GM18861 (cell line): ENCODE results near the gene ABHD4.
"Not testable (repeated sequence)": the region's sequence is repeated elsewhere in the genome, so short reads cannot be mapped to it uniquely, and the experiment has no call there.

ENCODE experiments used
- ATAC-seq: cut with Tn5 transposase; IDR thresholded peaks from one replicate; pipeline ENCODE4 v1.9.1; 2021; ENCODE audit not compliant: unreplicated experiment

The ABHD4 gene

DNA sequence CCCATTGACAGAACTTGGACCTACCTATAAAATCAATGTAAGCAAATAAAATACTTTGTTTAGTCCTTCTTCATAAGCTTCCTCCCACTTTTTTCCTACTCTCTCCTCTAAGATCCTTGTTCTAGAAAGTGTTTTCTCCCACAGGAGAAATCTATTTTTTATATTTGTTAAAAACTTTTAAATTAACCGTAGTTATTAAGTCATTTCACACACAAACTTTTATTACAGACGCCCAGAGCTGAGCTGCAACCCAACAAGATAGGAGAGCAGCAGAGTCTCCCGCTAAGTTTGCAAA, 36.8 kb upstream of the ABHD4 start:
- no peak for ATAC-seq

DNA sequence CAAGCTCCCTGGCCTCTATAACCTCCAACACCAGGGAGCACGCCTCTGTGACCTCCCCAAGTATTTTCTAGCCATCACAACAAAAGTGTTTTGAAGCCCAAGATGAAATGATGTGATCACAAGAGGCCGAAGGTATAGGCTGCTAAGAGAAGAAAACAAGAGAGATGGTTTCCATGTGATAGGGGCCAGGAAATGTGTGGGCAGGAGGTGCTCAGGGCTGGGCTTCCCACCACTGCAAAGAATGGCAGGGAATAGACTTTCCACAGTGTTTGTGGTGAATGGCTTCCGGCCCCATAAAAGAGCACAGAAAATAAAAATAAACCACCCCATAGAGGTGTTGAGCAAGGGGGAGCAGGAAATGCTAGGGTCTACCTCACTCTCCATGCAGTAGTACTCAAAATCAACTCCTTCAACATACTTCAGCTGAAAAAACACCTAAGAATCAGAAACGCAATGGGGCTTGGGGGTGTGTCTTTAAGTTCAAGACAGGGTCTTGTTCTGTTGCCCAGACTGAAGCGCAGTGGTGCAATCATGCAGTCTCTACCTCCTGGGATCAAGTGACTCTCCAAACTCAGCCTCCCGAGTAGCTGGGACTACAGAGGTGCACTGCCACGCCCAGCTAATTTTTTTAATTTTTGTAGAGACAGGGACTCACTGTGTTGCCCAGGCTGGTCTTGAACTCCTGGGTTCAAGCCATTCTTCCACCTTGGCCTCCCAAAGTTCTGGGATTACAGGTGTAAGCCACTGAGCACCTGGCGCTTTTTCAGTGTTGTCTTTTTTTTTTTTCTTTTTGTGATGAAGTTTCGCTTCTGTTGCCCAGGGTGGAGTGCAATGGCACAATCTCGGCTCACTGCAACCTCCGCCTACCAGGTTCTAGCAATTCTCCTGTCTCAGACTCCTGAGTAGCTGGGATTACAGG, 36.2 kb upstream of the ABHD4 start:
- no peak for ATAC-seq

DNA sequence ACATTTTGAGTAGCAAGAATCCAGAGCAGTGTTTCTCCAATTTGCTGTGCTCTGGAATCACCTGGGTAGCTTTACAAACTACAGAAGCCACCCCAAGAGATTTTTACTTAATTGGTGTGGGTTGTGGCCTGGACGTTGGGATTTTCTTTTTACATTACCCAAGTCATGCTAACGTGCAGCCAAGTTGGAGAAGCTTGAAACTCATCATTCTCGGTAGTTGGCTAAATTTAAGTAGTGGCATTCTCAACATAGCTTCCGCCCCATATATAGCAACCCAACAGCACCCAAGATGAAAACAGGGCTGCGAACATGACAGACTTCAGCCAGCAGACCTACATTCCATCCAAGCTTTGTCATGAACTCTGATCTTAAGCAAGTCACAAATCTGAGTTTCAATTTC, 34.1 kb upstream of the ABHD4 start:
- ATAC-seq: no peak

DNA sequence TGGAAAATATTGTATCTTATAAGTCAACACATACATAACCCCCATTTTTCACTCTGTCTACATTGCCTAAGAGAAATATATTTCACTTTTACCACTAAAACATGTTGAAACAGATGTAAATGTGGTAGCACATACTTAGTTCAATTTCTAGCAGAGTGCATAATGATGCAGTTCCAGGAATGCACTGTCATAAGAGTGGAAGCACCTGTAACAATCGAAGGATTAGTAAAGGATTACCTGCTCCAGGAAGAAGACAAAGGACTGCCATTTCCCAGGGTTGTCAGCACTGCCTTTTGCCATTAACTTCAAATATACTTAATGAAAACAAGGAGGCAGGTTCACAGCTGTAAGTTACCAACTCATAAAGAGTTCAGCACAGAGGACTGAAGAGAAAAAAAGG, 33.6 kb upstream of the ABHD4 start:
- no peak for ATAC-seq

DNA sequence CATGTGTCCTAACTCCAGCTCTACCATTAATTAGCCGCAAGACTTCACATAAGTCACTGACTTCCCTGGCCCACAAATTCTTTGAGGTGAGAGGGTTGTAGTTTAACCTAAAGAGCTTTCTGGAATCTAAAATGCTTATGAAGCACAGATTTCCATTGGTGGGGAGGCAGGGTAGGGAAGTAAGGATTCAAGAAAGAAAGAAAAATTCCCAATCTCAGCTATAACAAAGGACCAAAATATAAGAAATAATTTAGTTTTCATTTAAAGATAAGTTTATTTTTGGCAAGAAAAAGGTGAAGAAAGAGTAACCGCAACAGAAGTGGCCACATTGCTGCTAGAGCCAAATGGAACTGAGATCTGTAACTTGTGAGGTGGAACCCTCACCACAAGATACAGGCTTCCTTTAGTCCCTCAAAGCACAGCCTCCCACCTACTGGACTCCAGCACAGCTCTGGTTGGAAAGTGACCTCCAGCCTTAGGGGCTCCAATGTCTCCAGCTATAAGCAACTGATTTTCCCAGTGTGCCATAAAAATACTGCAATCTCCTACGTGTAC, 32.6 kb upstream of the ABHD4 start:
- ATAC-seq: peak; percentile 19

DNA sequence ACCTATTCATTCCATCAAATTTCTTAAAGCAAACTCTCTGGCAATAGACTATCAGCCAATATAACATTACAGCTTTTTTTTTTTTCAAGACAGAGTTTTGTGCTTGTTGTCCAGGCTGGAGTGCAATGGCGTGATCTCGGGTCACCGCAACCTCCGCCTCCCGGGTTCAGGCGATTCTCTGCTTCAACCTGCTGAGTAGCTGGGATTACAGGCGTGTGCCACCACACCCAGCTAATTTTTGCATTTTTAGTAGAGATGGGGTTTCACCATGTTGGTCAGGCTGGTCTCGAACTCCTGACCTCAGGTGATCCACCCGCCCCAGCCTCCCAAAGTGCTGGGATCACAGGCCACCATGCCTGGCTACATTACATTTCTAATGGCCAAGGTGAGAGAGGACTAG, 31.8 kb upstream of the ABHD4 start:
- not testable (repeated sequence) for ATAC-seq

DNA sequence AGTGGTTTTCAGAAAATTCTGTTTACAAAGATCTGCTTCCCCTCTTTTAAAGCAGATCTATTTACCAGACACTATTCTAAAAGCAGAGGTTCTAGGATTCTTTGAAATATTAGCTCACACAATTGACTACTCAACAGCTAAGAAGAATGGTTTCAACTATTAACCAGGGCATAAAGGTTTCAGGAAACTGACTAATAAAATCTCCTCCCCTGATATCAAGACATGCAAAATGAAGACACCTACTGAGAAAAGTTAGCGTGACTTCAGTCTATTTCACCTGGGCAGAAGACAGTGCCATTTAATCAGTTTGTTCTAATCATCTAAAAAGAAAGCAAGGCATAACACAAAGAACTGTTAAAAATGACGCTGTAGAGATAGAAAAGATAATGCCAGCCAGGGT, 31.3 kb upstream of the ABHD4 start:
- no peak for ATAC-seq

DNA sequence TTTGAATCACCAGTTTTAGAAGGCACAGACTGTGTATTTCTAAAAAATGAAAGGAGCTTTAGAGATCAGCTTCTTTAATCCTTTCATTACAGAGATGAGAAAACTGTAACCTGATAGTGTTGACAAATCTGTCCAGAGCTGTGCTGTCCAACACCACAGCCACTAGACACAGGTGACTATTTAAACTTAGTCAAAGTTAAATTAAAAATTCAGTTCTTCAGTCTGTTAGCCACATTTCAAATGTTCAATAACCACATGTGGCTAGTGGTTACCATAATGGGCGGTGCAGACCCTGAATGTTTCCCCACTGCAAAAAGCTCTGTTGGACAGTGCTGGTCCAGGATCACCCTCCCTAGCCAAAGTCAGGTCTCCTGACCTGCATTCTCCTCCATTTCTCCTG, 30.7 kb upstream of the ABHD4 start:
- no peak for ATAC-seq

DNA sequence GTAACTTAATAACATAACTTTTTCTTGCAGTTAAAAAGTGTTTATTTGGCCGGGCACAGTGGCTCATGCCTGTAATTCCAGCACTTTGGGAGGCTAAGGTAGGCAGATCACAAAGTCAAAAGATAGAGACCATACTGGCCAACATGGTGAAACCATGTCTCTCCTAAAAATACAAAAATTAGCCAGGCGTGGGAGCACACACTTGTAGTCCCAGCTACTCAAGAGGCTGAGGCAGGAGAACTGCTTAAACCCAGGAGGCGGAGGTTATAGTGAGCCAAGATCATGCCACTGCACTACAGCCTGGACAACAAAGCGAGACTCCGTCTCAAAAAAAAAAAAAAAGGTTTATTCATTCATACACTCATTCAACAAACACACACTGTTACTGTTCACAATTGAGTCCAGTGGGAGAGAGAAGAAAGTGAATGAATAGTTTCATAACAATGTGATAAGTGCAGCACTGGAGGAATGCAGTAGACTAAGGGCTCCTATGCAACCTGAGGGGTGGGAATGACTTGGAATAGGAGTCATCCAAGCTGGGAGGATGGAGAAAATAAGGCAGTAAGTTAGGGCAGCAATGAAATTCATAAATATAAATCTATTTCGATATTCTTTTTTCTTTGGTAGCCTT, 28.9 kb upstream of the ABHD4 start:
- no peak for ATAC-seq

DNA sequence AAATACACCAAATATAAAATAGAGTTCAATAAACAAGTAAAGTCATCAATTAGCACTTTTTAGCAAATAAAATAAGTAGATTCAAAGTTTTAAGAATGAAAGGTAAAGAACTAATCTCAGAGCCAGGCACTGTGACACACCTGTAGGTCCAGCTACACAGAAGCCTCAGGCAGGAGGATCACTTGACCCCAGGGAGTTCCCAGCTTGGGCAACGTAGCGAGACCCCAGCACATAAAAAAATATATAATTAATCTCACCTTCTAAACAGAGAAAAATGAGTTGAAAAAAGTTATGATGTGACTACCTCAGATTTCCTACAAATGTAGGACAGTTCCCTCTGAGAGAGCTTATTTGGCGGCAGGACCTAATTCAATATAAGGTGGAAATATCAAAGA, 28.4 kb upstream of the ABHD4 start:
- ATAC-seq: no peak

DNA sequence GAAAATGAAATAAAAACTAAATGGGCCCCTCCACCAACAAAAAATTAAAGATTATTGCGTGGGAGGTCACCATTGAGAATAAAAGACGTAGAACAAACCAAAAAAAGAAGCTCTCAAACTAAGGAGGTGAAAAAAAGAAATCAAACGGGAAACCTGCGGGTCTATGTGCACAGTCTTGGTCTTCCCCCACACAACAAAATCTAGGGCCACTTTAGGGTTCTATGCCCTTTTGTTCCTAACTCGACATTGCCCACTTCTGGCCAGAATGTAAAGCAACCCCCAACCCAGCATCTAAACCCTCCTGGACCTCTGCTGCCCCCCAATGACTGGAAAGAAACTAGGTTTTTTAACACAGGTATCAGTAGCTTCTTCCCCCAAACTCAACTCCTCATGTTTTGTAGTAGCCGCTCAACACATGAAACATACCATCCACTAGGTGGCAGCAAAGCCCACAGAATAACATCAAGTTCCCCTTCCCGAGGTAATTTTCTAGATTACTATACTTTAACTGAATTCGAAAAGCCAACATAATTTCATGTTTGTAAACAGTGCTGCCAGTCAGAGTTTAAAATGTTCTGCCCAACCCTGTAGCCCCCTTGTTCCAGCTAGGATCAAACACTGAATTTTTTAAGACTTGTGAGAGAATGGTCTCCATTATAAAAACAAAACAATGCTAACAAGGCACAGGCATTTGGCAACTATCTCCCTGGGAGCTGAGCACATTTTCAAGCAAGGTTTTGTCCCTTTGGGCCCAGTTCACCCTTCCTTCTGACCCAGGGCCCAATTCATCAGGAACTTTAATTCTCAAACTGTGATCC, 27.8 kb upstream of the ABHD4 start:
- ATAC-seq: peak; percentile 44

DNA sequence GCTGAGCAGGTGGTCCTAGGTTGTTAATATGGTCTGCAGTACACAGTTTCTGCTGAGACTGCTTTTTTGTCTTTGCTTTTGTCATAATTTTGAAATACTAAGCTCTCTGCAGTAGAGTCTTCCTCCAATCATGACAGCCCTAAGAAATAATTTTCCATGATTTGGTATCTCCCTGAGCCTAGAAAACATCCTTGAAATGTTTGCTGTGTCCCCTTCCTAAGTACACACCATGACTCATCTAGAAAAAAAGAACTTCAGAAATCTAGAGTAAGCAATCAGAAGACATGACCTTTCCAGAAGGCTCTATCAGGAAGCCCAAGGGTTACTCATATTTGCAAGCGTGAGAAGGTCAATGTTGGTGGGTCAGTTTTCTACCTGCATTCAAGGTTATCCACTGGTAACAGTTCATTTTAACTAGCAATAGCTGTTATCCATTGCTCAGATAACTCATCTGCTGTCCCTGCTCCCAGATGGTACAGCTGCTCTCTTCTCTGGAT, 25.5 kb upstream of the ABHD4 start:
- ATAC-seq: no peak

DNA sequence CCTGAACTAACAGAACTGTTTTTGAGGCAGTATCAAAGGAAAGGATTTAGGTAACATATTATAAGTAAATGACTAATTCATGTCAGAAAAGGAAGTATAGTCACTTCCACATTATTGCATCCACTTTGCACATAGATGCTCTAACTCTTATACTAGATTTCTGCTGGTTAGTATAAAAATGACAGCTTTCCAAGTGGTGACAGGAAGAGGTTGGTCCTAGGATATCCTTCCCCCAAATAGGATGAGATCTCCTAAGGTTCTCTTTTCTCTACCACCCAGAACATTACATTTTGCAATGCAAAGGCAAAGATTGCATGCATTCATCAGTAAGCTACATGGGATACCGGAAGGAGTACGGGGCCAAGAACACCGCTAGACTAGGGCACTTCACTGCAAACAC, 24.3 kb upstream of the ABHD4 start:
- ATAC-seq: no peak

DNA sequence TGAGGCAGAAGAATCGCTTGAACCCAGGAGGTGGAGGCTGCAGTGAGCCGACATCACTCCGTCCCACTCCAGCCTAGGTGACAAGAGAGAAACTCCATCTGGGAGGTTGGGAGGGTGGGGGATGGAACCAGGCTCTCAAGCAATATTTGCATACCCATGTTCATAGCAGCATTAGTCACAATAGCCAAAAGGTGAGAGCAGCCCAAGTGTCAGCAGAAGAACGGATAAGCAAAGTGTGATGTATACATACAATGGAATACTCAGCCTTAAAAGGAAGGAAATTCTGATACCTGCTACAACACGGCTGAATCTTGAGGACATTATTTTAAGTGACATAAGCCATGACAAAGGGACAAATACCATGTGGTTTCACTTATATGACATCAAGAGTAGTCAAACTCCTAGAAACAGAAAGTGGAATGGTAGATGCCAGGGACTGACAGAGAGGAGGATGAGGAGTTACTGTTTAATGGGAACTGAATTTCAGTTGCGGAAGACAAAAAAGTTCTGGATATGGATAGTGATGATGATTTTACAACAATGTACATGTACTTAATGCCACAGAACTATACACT, 20.7 kb upstream of the ABHD4 start:
- no peak for ATAC-seq

DNA sequence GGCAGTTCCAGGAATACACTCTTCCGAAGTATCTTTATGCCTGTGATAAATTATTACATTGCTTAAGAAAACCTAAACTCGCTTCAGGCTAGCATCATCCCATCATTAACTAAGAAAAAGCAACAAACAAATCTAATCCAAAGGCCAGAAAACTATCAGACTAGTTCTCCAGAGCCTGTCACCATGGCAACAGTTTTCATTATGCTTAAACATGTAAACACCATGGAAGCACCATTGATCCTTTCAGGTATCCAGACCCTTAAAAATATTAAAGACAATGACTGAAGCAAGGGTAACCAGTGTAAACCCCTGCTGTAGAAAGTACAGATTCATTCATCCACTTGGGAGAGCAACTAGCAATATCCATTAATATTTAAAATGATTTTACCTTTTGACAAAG, 18.9 kb upstream of the ABHD4 start:
- no peak for ATAC-seq

DNA sequence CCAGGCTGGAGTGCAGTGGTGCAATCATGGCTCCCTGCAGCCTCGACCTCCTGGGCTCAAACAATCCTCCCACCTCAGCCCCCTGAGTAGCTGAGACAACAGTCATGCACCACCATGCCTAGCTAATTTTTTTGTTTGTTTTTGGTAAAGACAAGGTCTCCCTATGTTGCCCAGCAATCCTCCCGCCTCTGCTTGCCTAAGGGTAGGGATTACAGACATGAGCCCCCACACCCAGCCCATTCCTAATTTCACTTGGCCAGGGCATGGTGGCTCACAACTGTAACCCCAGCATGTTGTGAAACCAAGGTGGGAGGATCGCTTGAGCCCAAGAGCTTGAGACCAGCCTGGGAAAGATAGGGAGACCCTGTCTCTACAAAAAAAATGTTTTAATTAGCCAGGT, 18.2 kb upstream of the ABHD4 start:
- no peak for ATAC-seq

DNA sequence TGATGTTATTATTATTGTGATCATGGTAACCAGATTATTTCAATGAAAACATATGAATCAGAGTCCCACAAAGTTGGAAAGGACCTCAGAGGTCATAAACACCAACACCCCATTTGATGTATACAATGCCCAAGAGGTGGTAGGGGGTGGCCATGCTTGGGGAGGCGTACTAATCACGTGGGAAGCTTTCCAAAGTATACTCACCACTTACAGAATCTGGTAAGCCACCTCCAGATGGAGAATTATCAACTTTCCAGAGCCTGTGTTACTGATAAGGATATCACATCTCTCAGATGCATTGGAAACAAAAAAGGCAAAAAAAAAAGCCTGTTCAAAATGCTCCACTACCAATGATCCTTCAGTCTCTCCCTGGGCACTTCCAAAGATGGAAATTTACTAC, 17.5 kb upstream of the ABHD4 start:
- ATAC-seq: no peak

DNA sequence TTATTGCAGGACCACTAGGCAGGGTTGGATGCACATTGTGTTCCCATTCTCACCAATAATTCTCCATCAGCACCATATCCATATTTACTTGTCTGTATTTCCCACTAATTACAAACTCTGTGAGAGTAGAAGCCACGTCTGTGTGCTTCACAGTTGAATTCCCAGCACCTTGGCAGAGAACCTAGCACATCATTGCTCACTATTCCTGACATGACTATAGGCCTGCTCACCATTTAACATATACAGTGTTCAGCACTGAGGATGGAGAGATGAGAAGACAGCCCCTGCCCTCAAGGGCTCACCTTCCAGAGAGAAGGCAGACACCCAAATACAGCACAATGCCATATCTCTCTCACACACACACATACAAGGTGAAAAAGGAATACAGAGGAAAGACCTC, 14.1 kb upstream of the ABHD4 start:
- no peak for ATAC-seq

DNA sequence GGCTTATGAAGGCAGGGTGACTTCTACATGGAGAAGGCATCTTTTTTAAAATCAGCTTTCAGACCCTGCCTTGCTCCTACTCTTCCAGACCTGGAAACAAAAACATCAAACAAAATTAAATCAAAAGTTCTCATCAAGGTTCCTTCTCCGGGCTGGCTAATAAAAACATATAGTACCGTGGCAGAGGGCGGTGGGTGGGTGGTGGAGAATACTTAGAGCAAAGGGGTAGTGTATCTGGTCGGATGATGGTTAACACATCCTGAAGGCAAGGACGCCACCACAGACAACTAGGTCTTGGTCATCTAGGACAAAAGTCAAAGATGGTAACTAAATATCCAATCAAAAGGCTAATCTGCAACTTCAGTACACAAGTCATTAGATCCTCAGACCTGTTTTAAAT, 10.9 kb upstream of the ABHD4 start:
- ATAC-seq: no peak

DNA sequence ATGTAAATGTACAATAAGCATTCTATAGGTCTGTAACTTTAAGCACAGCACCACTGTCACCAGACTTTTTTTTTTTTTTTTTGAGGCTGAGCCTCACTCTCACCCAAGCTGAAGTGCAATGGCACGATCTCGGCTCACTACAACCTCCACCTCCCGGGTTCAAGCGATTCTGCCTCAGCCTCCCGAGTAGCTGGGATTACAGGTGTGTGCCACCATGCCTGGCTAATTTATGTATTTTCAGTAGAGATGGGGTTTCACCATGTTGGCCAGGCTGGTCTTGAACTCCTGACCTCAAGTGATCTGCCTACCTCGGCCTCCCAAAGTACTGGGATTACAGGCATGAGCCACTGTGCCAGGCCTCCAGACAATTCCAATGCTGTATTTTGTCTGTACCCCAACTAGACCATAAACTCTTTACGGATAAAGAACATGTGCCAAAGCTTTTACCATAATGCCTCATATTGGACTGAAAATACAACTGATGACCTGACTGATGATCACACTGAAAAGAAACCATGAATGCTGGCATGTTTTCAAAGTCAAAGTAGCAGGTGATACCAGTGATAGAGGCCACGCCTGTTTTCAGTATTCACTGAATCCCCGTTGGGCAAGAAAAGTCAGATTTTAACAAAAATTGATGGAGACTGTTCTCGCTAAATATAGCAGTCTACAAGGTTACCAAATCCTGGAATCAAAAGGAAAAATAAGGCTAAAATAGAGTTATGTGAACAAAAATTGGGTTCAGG, 10.2 kb upstream of the ABHD4 start:
- not testable (repeated sequence) for ATAC-seq
